HG03575 (cell line): ENCODE data around the gene ECI1.
"Not testable (repeated sequence)": the region's sequence is repeated elsewhere in the genome, so short reads cannot be mapped to it uniquely, and the experiment has no call there.

Source experiments
- ATAC-seq: cut with Tn5 transposase; IDR thresholded peaks from one replicate; pipeline ENCODE4 v1.9.1; 2021; ENCODE audit not compliant: unreplicated experiment, insufficient number of reproducible peaks, low FRiP score; ENCODE audit errors: extremely low read depth

ECI1 gene

GRCh38 chr16:2204416-2205103, 46.8 kb downstream of the ECI1 start:
- ATAC-seq: no peak

GRCh38 chr16:2203119-2203688, 48.2 kb downstream of the ECI1 start:
- ATAC-seq: not testable (repeated sequence)

- ATAC-seq: no peak
These were observed 51.1 kb downstream of the ECI1 start for GRCh38 chr16:2200313-2200712.

GRCh38 chr16:2199621-2200139, 51.7 kb downstream of the ECI1 start:
- no peak for ATAC-seq

- no peak for ATAC-seq
These were observed 52.3 kb downstream of the ECI1 start for GRCh38 chr16:2199095-2199494.

- ATAC-seq: no peak
These were observed 53.1 kb downstream of the ECI1 start for GRCh38 chr16:2198283-2198682.

- ATAC-seq: no peak
These were observed 53.6 kb downstream of the ECI1 start for GRCh38 chr16:2197765-2198164.

GRCh38 chr16:2196981-2197511, 54.3 kb downstream of the ECI1 start:
- ATAC-seq: no peak

GRCh38 chr16:2196162-2196980, 55.0 kb downstream of the ECI1 start, which contains the start of gene CASKIN1:
CASKIN1 (minus strand) TSS chr16:2196605; CDS start chr16:2196432, 173 bp downstream.
- no peak for ATAC-seq

- ATAC-seq: no peak
These were observed 55.8 kb downstream of the ECI1 start for GRCh38 chr16:2195322-2196161.

GRCh38 chr16:2194852-2195321, 56.5 kb downstream of the ECI1 start:
- ATAC-seq: no peak

- no peak for ATAC-seq
These were observed 57.1 kb downstream of the ECI1 start for GRCh38 chr16:2194166-2194834.

- no peak for ATAC-seq
These were observed 60.0 kb downstream of the ECI1 start for GRCh38 chr16:2191446-2191706.

- no peak for ATAC-seq
These were observed 60.5 kb downstream of the ECI1 start for GRCh38 chr16:2190659-2191445.

- ATAC-seq: no peak
These were observed 61.3 kb downstream of the ECI1 start for GRCh38 chr16:2190002-2190658.
